Activated T-helper 1 cell treated with anti-CD3 and anti-CD28 coated beads, Interleukin-2, amount 50 U/mL, for 16 hours (primary cell): ENCODE data around the gene MZF1.

Experiments used
- DNase-seq, 2 donors: peaks; one replicate each; pipeline ENCODE4 v3.0.0-alpha.2; 2020; ENCODE audit warnings: low read depth in 1 of 2, low spot score in 1 of 2

Gene MZF1

GRCh38 chr19:58570770-58571574, 2.2 kb downstream of the MZF1 start:
- DNase-seq: no peak

DNA sequence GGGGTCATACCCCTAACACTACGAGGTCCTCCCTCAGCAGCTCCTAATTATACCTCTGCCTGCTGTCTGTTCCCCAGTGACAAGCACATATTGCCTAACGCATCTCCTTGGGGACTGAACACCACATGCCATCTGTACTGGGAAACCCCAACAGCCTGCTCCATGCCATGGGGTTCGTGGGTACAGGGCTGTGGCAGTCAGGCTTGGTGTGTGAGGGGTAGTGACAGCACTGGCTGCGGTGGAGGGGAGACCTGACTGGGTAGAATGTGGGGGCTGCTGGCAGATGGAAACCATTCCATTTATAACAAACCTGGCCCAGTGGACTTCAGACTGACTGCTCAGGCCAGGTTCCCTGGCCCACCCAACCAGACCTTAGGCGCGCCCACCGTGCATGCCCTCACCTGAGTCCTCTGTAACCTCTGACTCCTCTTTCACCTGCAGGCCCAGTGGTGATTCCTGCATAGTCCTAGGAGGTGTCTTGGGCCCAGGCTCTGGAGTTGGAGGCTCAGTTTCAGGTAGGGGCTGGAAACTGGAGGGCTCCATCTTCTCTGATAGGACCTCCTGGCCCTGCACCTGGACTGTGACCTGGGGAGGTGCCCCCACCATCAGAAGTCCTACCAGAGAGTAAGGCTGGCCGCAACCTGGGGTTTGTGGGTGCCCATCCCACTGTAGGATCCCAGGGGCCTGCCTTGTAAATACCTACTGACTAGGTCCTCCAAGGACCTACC, 3.0 kb downstream of the MZF1 start:
- DNase-seq: no peak

- DNase-seq: no peak
Observed at GRCh38 chr19:58569191-58569942, 3.8 kb downstream of the MZF1 start.

GRCh38 chr19:58568453-58569130, 4.5 kb downstream of the MZF1 start:
- no peak for DNase-seq

DNA sequence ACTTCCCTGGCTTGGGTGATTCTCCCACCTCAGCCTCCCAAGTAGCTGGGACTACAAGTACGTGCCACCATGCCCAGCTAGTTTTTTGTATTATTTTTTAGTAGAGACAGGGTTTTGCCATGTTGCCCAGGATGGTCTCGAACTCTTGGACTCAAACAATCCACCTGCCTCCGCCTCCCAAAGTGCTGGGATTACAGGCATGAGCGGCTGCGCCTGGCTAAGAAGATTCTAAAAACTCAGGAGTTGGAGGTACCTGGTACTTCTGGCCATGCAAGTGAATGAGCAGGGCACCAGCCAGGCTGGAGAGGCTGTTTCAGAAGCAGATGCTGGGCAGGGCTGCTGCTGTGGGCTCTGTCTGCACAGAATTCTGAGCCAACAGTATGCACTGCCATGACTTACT, 6.1 kb downstream of the MZF1 start:
- no peak for DNase-seq

DNA sequence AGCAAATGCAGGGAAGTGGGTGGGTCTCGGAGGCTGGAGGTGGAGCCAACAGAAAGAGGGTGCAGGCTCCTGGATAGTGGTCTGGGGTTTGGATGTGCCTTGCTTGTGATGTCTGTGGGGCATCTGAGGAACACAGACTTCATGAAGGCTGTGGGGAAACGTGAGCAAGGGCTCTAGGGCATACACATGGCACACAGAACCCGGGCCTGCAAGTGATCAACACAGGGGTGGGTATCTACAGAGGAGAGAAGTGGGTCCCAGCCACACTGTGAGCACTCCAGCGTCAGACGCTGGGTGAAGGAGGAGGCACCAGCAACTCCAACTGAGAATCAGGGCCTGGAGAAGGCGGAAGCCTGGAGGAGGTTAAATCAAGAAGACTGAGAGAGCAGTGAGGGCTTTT, 9.3 kb downstream of the MZF1 start:
- no peak for DNase-seq

DNA sequence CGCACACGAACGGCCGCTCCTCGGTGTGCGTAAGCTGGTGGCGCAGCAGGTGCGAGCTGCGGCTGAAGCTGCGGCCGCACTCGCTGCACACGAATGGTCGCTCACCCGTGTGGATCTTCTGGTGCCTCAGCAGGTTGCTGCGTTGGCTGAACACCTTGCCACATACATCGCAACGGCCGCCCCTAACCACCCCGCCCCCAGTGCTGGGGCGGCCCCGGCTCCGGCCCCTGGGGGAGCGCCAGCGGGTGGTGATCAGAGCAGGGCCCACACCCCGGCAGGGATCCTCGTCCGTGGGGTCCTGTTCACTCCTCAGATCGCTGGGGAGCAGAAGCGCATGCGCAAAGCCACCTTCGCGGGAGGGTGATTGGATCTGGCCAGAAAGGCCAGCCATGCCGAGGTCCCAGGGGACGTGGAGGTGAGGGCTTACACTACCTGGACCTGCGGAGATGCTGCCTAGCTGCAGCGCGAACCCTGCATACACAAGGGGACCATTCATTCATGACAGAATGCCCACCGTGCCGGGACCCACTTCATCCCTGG, 10.0 kb downstream of the MZF1 start:
- no peak for DNase-seq

DNA sequence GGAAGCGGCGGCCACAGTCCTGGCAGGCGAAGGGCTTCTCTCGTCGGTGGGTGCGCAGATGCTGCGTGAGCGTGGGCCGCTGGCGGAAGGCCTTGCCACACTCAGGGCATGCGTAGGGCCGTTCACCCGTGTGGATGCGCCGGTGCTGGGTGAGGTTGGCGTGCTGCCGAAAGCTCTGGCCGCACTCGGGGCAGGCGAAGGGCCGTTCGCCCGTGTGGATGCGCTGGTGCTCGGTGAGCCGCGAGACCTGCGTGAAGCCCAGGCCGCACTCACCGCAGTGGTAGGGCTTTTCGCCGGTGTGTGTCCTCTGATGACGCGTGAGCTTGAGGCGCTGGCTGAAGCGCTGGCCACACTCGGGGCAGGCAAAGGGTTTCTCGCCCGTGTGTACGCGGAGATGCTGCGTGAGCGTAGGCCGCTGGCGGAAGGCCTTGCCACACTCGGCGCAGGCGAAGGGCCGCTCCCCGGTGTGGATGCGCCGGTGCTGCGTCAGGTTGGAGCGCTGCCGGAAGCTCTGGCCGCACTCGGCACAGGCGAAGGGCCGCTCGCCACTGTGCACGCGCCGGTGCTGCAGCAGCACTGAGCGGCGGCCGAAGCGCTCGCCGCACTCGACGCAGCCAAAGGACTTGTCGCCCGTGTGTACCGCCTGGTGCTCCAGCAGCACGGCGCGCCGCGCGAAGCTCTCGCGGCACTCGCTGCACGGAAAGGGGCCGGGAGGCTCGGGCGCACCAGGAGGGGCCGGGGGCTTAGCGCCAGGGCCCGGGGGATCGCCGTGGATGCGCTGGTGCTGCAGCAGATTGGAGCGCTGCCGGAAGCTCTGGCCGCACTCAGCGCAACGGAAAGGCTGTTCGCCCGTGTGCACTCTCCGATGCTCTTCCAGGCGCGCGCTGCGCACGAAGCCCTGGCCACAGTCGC, 10.8 kb downstream of the MZF1 start:
- no peak for DNase-seq

DNA sequence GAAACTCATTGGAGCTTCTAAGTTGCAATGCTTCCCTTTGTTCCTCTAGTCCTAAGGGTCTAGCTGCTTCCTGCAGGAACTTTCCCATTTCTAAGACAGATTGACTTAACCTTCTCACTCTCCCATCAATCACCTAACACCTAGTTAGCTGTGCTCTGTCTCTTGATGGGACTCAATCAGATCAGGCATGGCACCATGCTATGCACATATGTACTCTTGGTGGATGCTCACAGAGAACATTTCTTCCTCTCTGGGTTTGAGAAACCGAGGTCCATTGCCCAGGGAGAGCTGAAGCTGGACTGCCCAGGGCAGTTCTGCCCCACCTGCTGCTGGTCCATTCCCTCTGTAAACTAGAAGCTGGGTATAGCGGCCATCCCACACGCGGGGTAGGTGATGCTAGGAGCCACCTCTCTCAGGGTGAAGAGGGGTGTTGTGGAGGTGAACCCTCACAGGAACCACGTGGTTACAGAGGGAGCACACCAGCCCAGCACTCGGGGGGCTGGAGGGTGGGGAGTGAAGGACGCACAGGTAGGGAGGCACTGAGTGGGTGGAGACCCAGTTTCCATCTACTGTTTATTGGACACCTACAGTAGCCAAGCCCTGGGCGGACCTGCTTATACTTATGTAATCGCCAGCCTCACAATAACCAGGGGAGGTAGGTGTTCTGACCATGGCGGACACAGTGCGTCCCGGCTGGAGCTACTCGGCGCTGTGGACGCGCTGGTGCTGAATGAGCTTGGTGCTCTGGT, 11.6 kb downstream of the MZF1 start:
- DNase-seq: no peak

DNA sequence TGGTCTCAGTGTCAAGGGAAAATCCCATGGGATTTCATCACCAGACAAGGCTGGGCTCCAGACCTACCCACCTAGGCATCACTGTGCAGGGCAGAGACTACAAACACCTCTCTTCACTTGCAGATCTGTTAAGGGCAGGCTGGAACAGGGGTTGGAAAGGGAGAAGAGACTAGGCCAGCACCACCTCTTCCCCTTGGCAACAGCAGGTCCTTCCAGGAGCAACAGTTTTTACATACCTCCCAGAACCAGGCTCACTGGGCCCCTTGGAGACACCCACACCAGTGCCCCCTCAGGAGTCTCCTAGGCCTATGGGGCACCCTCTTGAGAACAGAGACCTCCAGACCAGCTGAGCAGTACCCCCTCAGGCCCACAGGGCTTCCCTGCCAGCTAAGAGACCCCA, 12.2 kb downstream of the MZF1 start:
- no peak for DNase-seq

DNA sequence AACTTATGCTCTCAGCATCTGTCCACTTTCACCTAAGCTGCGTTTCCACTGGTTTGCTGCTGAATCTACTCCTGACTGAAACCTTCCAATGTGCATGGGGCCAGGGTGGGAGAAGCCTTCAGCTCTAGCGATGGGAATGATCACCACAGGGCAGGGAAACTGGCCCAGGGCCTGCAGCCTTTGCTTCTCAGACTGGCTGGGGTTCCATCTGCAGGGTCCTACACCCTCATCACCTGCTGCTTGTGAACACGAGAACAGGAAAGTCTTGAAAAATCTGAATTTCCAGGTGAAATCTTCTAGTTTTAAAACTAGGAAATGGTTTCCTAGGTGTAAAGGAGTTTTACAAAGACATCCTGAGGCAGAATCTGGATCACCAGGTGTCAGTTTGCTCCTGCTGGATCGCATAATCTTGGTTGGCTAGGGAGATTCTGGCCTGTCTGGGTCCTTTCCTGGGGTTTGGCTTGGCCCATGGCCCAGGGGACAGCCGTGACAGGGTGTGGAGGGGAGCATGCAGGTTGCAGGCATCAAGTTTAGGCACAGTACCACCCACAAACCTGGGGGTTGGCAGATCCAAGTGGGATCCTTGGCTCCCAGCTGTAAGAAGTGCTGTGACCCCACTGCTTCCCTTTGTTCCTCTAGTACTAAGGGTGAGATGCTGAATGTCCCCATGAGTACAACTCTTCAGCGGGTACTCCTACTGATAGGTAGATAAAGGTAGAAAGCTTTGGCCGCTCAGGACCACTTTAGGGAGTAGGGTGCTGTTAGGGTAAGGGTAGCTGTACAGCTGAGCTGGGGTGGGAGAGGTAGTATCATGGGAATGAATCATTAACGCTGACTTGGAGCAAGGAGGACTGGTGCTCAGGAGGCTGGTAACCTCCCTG, 12.9 kb downstream of the MZF1 start:
- DNase-seq: no peak

DNA sequence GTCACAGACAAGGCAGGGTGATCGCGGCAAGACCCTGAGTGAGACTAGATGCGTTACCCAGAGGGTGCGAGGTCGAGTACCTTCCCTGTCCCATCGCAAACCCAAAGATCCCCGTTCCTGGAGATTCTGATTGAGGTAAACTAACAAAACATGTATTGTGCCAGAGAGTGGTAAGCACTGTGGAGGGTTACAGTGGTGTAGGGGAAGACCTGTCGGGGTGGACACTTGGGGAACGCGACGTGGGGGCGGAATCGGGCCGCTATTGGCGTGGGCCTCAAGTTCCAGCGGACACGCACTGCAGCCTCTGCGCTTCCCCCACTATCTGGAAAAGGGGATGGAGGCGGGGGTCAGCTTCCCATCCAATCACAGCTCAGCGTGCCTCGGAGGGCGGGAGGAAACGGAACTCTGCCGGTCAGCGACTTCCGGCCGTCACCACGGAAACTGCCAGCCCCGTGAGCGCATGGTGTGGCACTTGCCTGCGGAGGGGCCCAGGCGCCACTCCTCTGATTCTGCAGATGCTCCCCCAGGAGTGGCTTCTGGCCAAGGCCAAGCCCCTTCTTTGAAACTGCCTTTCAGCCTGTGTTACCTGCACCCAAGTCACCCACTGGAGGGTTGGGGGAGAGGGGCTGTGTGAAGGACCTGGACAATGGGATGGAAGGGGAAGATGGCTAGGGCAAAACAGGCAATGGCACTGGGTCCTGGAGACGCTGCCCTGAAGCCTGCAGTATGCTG, 13.7 kb downstream of the MZF1 start:
- peak in 1 of 2 donors; percentile 39 for DNase-seq

DNA sequence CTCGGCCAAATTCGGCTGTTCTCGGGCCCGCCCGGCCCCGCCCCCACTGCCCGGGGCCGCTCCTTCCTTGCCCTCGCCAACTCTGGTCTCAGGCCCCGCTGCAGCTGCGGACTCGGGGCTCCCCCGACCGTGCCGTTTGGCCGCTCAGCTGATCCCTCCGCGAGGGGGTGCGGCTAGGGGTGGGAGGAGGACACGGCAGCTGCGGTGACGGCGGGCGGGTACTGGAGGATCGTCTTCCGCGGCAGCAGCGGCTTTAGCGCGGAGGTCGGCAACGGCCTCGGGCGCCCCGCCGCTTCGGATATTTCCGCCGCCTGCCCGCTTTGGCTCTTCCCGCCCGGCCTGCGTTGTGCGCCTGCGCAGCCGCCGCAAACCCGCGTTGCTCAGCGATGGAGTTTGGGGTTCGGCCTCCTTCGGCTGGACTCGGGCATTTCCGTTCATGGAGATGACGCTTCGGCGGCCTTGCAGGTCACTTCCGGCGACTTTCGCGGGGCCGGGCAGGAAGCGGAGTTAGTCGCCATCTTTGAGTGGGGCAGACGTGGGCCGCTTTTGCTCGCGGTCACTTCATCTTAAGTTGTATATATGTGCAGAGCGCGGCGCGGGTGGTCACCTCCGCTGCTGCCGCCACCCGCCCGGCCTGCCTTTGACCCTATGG, 14.4 kb downstream of the MZF1 start:
- peak; percentile 99 for DNase-seq

DNA sequence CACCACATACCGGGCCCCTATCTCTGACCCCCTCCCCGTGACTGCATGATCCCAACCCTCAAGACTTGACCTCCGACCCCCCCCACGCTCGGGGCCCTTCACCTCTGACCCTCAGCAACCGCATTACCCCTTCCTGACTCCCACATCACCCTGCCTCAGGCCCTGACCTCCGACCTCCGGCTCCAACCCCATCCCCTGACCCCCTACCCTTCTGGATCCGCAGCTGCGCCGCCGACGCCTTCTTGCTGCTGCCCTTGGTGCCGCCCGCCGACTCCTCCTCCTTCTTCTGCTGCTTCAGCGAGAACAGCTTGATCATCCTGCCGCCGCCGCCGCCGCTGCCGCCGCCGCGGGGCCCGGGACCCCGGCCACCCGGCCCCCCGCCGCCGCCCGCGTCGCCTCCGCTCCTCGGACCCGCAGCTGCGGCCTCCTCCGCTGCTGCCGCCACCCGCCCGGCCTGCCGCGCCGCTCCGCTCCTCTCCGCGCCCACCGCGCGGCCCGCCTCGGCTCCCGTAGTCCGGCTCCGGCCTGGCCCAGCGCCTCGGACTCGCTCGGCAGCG, 15.0 kb downstream of the MZF1 start, which contains the start of gene UBE2M:
Gene UBE2M, minus strand, starts transcription at position 546 of the 557 bp plus-strand sequence. Its CDS starts 230 bp downstream, at position 316.
- DNase-seq: peak; percentile 36 to 46

DNA sequence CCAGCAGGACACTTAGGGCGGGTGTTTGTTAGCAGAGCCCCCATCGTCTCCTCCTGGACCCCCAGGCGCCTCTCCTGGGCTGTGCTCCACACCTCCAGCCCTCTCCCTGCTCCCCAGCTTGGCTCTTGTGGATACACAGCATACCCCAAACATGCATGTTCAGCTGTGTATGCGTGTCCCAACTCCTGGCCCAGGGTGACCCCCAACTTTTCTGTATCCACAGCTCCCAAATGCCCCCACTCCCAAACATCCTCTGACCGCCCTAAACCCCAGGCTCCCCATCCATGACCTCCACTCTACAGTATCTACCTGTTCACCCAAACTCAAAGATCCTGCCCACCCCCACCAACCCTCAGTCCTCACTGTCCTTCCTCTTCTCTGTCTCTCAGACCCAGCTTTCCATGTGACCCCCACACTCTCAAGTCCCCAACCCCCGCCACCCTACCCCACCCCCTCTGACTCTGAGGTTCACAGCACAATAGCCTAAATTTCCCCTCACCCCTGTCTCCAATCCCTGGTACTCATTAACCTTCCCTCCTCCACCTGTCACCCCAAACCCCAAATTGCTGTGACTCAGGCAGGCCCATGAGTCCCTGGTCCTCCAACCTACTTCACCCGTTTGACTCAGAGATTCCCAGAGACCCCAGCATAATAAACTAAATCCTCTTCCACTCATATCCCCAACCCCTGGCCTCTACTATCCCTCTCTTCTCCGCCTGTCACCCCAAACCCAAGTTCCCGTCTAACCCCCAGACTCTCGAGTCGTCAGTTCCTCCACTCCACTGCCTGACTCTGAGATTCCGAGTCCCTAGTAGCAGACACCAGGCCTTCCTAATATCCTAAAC, 15.7 kb downstream of the MZF1 start:
- no peak for DNase-seq
